Stimulated activated CD8-positive, alpha-beta memory T cell treated with anti-CD3 and anti-CD28 coated beads, Interleukin-7, amount 100 ng/mL, for 1 hour (primary cell): ENCODE measurements around the gene BEST3.
"Not testable (repeated sequence)": the region's sequence is repeated elsewhere in the genome, so short reads cannot be mapped to it uniquely, and the experiment has no call there.

Source experiments
- DNase-seq, 2 donors: peaks; one replicate each; pipeline ENCODE4 v3.0.0-alpha.2; 2020; ENCODE audit warnings: low read depth in 2 of 2

BEST3 gene

GRCh38 chr12:69648476-69648875 lies 50.6 kb downstream of the BEST3 start:
- DNase-seq, result no peak

GRCh38 chr12:69647178-69647577 lies 51.9 kb downstream of the BEST3 start:
- DNase-seq, result no peak

GRCh38 chr12:69645031-69645430 lies 54.1 kb downstream of the BEST3 start:
- no peak for DNase-seq

- no peak for DNase-seq
These were observed 54.6 kb downstream of the BEST3 start for GRCh38 chr12:69644511-69644910.

- DNase-seq, result no peak
These were observed 56.6 kb downstream of the BEST3 start for GRCh38 chr12:69642531-69642930.

GRCh38 chr12:69641546-69641945 lies 57.6 kb downstream of the BEST3 start:
- no peak for DNase-seq

- DNase-seq, result peak; percentile 14 to 18
These were observed 59.6 kb downstream of the BEST3 start for GRCh38 chr12:69639400-69640016.

- no peak for DNase-seq
These were observed 66.0 kb downstream of the BEST3 start for GRCh38 chr12:69633061-69633460.

- no peak for DNase-seq
These were observed 68.9 kb downstream of the BEST3 start for GRCh38 chr12:69630191-69630590.

- DNase-seq, result no peak
These were observed 71.6 kb downstream of the BEST3 start for GRCh38 chr12:69627501-69627900.

- DNase-seq, result no peak
These were observed 75.1 kb downstream of the BEST3 start for GRCh38 chr12:69623970-69624369.

GRCh38 chr12:69621551-69621950 lies 77.6 kb downstream of the BEST3 start:
- no peak for DNase-seq

GRCh38 chr12:69620921-69621320 lies 78.2 kb downstream of the BEST3 start:
- DNase-seq, result no peak

GRCh38 chr12:69620077-69620476 lies 79.0 kb downstream of the BEST3 start:
- no peak for DNase-seq

- DNase-seq, result no peak
These were observed 80.1 kb downstream of the BEST3 start for GRCh38 chr12:69619050-69619449.

- DNase-seq, result no peak
These were observed 83.1 kb downstream of the BEST3 start for GRCh38 chr12:69616025-69616424.

GRCh38 chr12:69613351-69613750 lies 85.8 kb downstream of the BEST3 start:
- DNase-seq, result no peak

- DNase-seq, result no peak
These were observed 88.4 kb downstream of the BEST3 start, which contains the start of gene LRRC10 for GRCh38 chr12:69610729-69611128. Gene LRRC10 (minus strand): TSS chr12:69610907. CDS start chr12:69610838, 69 bp downstream.

GRCh38 chr12:69610126-69610525 lies 89.0 kb downstream of the BEST3 start:
- DNase-seq, result no peak

GRCh38 chr12:69608114-69608513 lies 91.0 kb downstream of the BEST3 start:
- no peak for DNase-seq

- DNase-seq, result not testable (repeated sequence)
These were observed 94.8 kb downstream of the BEST3 start for GRCh38 chr12:69604275-69604674.
